GM23338 (cell line): ENCODE data around the gene RIOK2. TPM values are rescaled to one million over a fixed set of nuclear protein-coding genes. Genes with fewer than 3 reads are reported as not detected.
"Not testable (repeated sequence)": the region's sequence is repeated elsewhere in the genome, so short reads cannot be mapped to it uniquely, and the experiment has no call there.

Source experiments
- ATAC-seq: fragments of 200-7000 bp; cut with Tn5 transposase; 3 replicates; pipeline ENCODE4 v1.9.1; 2020
- DNase-seq: peaks from one replicate; pipeline ENCODE4 v3.0.0-alpha.2; 2015; ENCODE audit warnings: low spot score
- H2AFZ ChIP-seq: fragments of 200-600 bp; sonication (generic); 2 replicates; pipeline ENCODE4 v1.8.0; 2016; ENCODE audit warnings: antibody characterized with exemption, mild to moderate bottlenecking, moderate library complexity
- H3F3A ChIP-seq: fragments of 200-600 bp; sonication (generic); replicated peaks from 2 replicates; pipeline ENCODE4 v1.8.0; 2017; ENCODE audit warnings: antibody characterized with exemption, mixed run types, low read depth
- H3K27ac ChIP-seq: fragments of 200-600 bp; sonication (generic); 2 replicates; pipeline ENCODE4 v1.6.1; 2016; ENCODE audit warnings: low read depth
- H3K27me3 ChIP-seq: fragments of 200-600 bp; sonication (generic); 2 replicates; pipeline ENCODE4 v1.8.0; 2016; ENCODE audit warnings: mild to moderate bottlenecking, mixed run types, moderate library complexity; ENCODE audit not compliant: insufficient read depth
- H3K36me3 ChIP-seq: fragments of 200-600 bp; sonication (generic); 2 replicates; pipeline ENCODE4 v1.8.0; 2016; ENCODE audit warnings: mild to moderate bottlenecking; ENCODE audit not compliant: insufficient read depth
- H3K4me1 ChIP-seq: fragments of 200-600 bp; sonication (generic); 2 replicates; pipeline ENCODE4 v1.8.0; 2016; ENCODE audit warnings: mild to moderate bottlenecking, moderate library complexity; ENCODE audit not compliant: insufficient read depth
- H3K4me2 ChIP-seq: fragments of 200-600 bp; sonication (generic); 2 replicates; pipeline ENCODE4 v1.7.1; 2017; ENCODE audit warnings: mixed run types
- H3K4me3 ChIP-seq: fragments of 200-600 bp; sonication (generic); 2 replicates; pipeline ENCODE4 v1.6.1; 2016; ENCODE audit warnings: mixed run types
- H3K79me2 ChIP-seq: fragments of 200-600 bp; sonication (generic); replicated peaks from 2 replicates; pipeline ENCODE4 v1.8.0; 2017; ENCODE audit warnings: mild to moderate bottlenecking; ENCODE audit not compliant: insufficient read depth
- H3K9me2 ChIP-seq: fragments of 200-600 bp; sonication (generic); 2 replicates; pipeline ENCODE4 v1.8.0; 2017; ENCODE audit not compliant: insufficient read depth
- H4K20me1 ChIP-seq: fragments of 200-600 bp; sonication (generic); replicated peaks from 2 replicates; pipeline ENCODE4 v1.8.0; 2017; ENCODE audit warnings: mild to moderate bottlenecking; ENCODE audit not compliant: insufficient read depth
- H3K27ac Mint-ChIP-seq: 2 replicates; pipeline ENCODE4 v1.8.0; 2020; ENCODE audit warnings: inconsistent platforms, mild to moderate bottlenecking, moderate library complexity, mixed read lengths
- H3K27me3 Mint-ChIP-seq: 3 replicates; pipeline ENCODE4 v1.8.0; 2022; ENCODE audit warnings: low read depth, mild to moderate bottlenecking, moderate library complexity, mixed read lengths, inconsistent platforms; ENCODE audit not compliant: insufficient read depth, poor library complexity
- H3K36me3 Mint-ChIP-seq: 3 replicates; pipeline ENCODE4 v1.8.0; 2021; ENCODE audit warnings: low read depth, mild to moderate bottlenecking, inconsistent platforms, moderate library complexity, mixed read lengths
- H3K4me1 Mint-ChIP-seq: 3 replicates; pipeline ENCODE4 v1.8.0; 2020; ENCODE audit warnings: mild to moderate bottlenecking, inconsistent platforms, mixed read lengths
- H3K4me3 Mint-ChIP-seq: 3 replicates; pipeline ENCODE4 v1.8.0; 2021; ENCODE audit warnings: moderate library complexity, mild to moderate bottlenecking, inconsistent platforms, mixed read lengths
- H3K9me3 Mint-ChIP-seq: 3 replicates; pipeline ENCODE4 v1.8.0; 2020; ENCODE audit warnings: moderate library complexity, mild to moderate bottlenecking, inconsistent platforms, mixed read lengths
- ETS1 ChIP-seq: IDR thresholded peaks from 2 replicates; pipeline ENCODE4 v1.6.1; 2016; ENCODE audit warnings: antibody characterized with exemption
- EZH2 ChIP-seq: fragments of 200-600 bp; sonication (generic); IDR thresholded peaks from one replicate; pipeline ENCODE4 v1.8.0; 2017; ENCODE audit warnings: antibody characterized with exemption, mild to moderate bottlenecking, low read depth; ENCODE audit not compliant: unreplicated experiment
- EZH2phosphoT487 ChIP-seq: fragments of 200-600 bp; sonication (generic); IDR thresholded peaks from one replicate; pipeline ENCODE4 v1.8.1; 2018; ENCODE audit warnings: antibody characterized with exemption; ENCODE audit not compliant: unreplicated experiment
- NANOG ChIP-seq: IDR thresholded peaks from 2 replicates; pipeline ENCODE4 v1.6.1; 2016; ENCODE audit warnings: antibody characterized with exemption, borderline replicate concordance
- REST ChIP-seq: IDR thresholded peaks from one replicate; pipeline ENCODE4 v1.6.1; 2018; ENCODE audit warnings: antibody characterized with exemption; ENCODE audit not compliant: unreplicated experiment
- STAT1 ChIP-seq: IDR thresholded peaks from one replicate; pipeline ENCODE4 v1.6.1; 2016; ENCODE audit warnings: antibody characterized with exemption; ENCODE audit not compliant: unreplicated experiment
- ZNF114 ChIP-seq: fragments of 250-450 bp; sonication (Bioruptor Pico); IDR thresholded peaks from 2 replicates; pipeline ENCODE4 v1.5.0; 2020; ENCODE audit warnings: mild to moderate bottlenecking, moderate library complexity
- ZNF331 ChIP-seq: fragments of 250-450 bp; sonication (Bioruptor Pico); IDR thresholded peaks from 2 replicates; pipeline ENCODE4 v1.5.0; 2020; ENCODE audit warnings: low read depth, mild to moderate bottlenecking, moderate library complexity
- ZNF462 ChIP-seq: fragments of 250-450 bp; sonication (Bioruptor Pico); IDR thresholded peaks from 2 replicates; pipeline ENCODE4 v1.5.0; 2020; ENCODE audit warnings: mild to moderate bottlenecking, moderate library complexity
- polyA plus RNA-seq: library from polyadenylated mRNA; unstranded; fragments of >200 nt; fragmentation: Nextera tagmentation; extraction: Ambion mirVana; gene quantifications from 2 replicates; pipeline ENCODE4 v1.2.1, GENCODE V29; 2016
- total RNA-seq: library from RNA; depleted of rRNA; stranded (reverse); fragments of >200 nt; shearing (Covaris generic); gene quantifications from 2 replicates; pipeline ENCODE4 v1.2.3, GENCODE V29; 2014

Gene RIOK2
- total and polyA plus RNA-seq, 2 experiments from 2014 or later = 22.9 to 47.6 TPM

GRCh38 chr5:97141031-97141430, 42.0 kb downstream of the RIOK2 start:
- H4K20me1 ChIP-seq = no peaks in the 10 kb centered on the region
- peaks cover 29% of the 10 kb centered on the region for H3K4me1 Mint-ChIP-seq
- no peak overlapping the region for H3K4me2 ChIP-seq
- no peaks in the 10 kb centered on the region for H3K9me2 ChIP-seq
- H3K27ac Mint-ChIP-seq = no peak overlapping the region
- no peaks in the 10 kb centered on the region for H3K36me3 Mint-ChIP-seq
- H3K4me3 ChIP-seq = no peak overlapping the region
- H3K27ac ChIP-seq = no peak overlapping the region
- H2AFZ ChIP-seq = no peak overlapping the region
- no peaks in the 10 kb centered on the region for H3F3A ChIP-seq
- no peaks in the 10 kb centered on the region for H3K79me2 ChIP-seq
- TF ChIP-seq ZNF114 (CRISPR knock-in tag) (no peak), EZH2phosphoT487 (no peak), NANOG (no peak), ZNF462 (no peak), ETS1 (no peak), EZH2 (no peak), REST (no peak), STAT1 (no peak), ZNF331 (no peak)
- no peak for DNase-seq
- H3K27me3 Mint-ChIP-seq = peaks cover 2% of the 10 kb centered on the region
- no peaks in the 10 kb centered on the region for H3K9me3 Mint-ChIP-seq
- no peaks in the 10 kb centered on the region for H3K27me3 ChIP-seq
- H3K36me3 ChIP-seq = no peaks in the 10 kb centered on the region
- peaks cover 15% of the 10 kb centered on the region for H3K4me1 ChIP-seq
- ATAC-seq = peak; percentile 19; the same call in 2 of the 3 replicates
- H3K4me3 Mint-ChIP-seq = no peak overlapping the region

GRCh38 chr5:97140250-97140649, 42.8 kb downstream of the RIOK2 start:
- H3K36me3 ChIP-seq, H3K79me2 ChIP-seq, H3K4me3 Mint-ChIP-seq, H4K20me1 ChIP-seq, H3K4me3 ChIP-seq, H2AFZ ChIP-seq, H3K36me3 Mint-ChIP-seq, H3K27me3 Mint-ChIP-seq, H3K9me2 ChIP-seq, H3K9me3 Mint-ChIP-seq, H3F3A ChIP-seq, H3K27ac ChIP-seq, H3K27me3 ChIP-seq, H3K27ac Mint-ChIP-seq, H3K4me2 ChIP-seq: not testable (repeated sequence)
- peaks cover 32% of the 10 kb centered on the region for H3K4me1 Mint-ChIP-seq
- DNase-seq (peak; percentile 17), ATAC-seq (peak; percentile 73)
- peaks cover 17% of the 10 kb centered on the region for H3K4me1 ChIP-seq
